K562 (cell line): ENCODE results near the gene P2RX3. TPM values are rescaled to one million over a fixed set of nuclear protein-coding genes. Genes with fewer than 3 reads are reported as not detected.

ENCODE experiments used
- CBFA2T2 ChIP-seq: fragments of 450-650 bp; conservative IDR thresholded peaks from 2 replicates; pipeline ENCODE4 v1.6.1; 2017; ENCODE audit warnings: mild to moderate bottlenecking
- CEBPB ChIP-seq: fragments of 450-650 bp; IDR thresholded peaks from 2 replicates; pipeline ENCODE4 v1.6.1; 2016; ENCODE audit warnings: missing genetic modification characterization, missing compliant biosample characterization
- DPF2 ChIP-seq: fragments of 450-650 bp; IDR thresholded peaks from 2 replicates; pipeline ENCODE4 v1.6.1; 2016
- HMBOX1 ChIP-seq: sonication (generic); IDR thresholded peaks from 2 replicates; pipeline ENCODE4 v1.6.1; 2016
- MTA1 ChIP-seq: fragments of 450-650 bp; IDR thresholded peaks from 2 replicates; pipeline ENCODE4 v1.6.1; 2017; ENCODE audit warnings: borderline replicate concordance
- PRDM10 ChIP-seq: fragments of 450-650 bp; IDR thresholded peaks from 2 replicates; pipeline ENCODE4 v1.6.1; 2018; ENCODE audit not compliant: partially characterized antibody
- SETDB1 ChIP-seq: IDR thresholded peaks from one replicate; pipeline ENCODE4 v1.6.1; 2012; ENCODE audit warnings: low read length, control low read depth, inconsistent platforms
- SRSF3 ChIP-seq: fragments of 200-400 bp; formaldehyde crosslinking; IDR thresholded peaks from 2 replicates; pipeline ENCODE4 v1.6.1; 2016; ENCODE audit warnings: mild to moderate bottlenecking, low read length, moderate library complexity; ENCODE audit not compliant: insufficient read depth
- ZBTB26 ChIP-seq: fragments of 450-650 bp; formaldehyde crosslinking; IDR thresholded peaks from 2 replicates; pipeline ENCODE4 v1.4.0; 2022; ENCODE audit warnings: missing genetic modification characterization
- ZBTB34 ChIP-seq: fragments of 250-450 bp; sonication (Bioruptor Pico); IDR thresholded peaks from 2 replicates; pipeline ENCODE4 v1.8.0; 2021; ENCODE audit warnings: mild to moderate bottlenecking, moderate library complexity
- ZNF324 ChIP-seq: fragments of 250-450 bp; sonication (Bioruptor Pico); IDR thresholded peaks from 2 replicates; pipeline ENCODE4 v1.4.0; 2020; ENCODE audit warnings: mild to moderate bottlenecking
- ZNF764 ChIP-seq: fragments of 250-450 bp; sonication (Bioruptor Pico); IDR thresholded peaks from 2 replicates; pipeline ENCODE4 v1.4.0; 2020; ENCODE audit warnings: low read depth, mild to moderate bottlenecking, moderate library complexity
- polyA plus RNA-seq, 8 experiments: library from polyadenylated mRNA; depleted of rRNA in 4 of 8; stranded (reverse) in 5 of 8; unstranded in 3 of 8; fragments of >200 nt; fragmentation: Nextera tagmentation in 2 of 8; fragmentation: Illumina TruSeq in 1 of 8; extraction: Ambion mirVana in 2 of 8; extraction: Trizol in 1 of 8; gene quantifications; 2 replicates each; pipeline versions ENCODE4 v1.2.1 to v1.2.3, GENCODE V29; 2011 to 2014; ENCODE audit warnings: inconsistent platforms in 1 of 8, missing spikeins in 1 of 8
- total RNA-seq, 7 experiments: library from RNA; depleted of rRNA in 6 of 7; stranded (reverse); fragments of >200 nt in 6 of 7; fragmentation: Illumina TruSeq in 2 of 7; extraction: Trizol in 2 of 7; gene quantifications; 2 replicates each; pipeline versions ENCODE4 v1.2.1 to v1.2.3, GENCODE V29; 2011 to 2021; ENCODE audit warnings: low replicate concordance in 1 of 7
- TF ChIP-seq, protein P1 (sequence below): fragments of 250-450 bp; sonication (Bioruptor Pico); IDR thresholded peaks from 2 replicates; pipeline ENCODE4 v1.5.0; 2021; ENCODE audit warnings: mild to moderate bottlenecking, moderate library complexity
- TF ChIP-seq, protein P2 (sequence below): sonication (generic); formaldehyde crosslinking; IDR thresholded peaks from 2 replicates; pipeline ENCODE4 v1.8.1; 2023; ENCODE audit warnings: mild to moderate bottlenecking, missing genetic modification reagents

The P2RX3 gene
- total and polyA plus RNA-seq, 9 of the 15 experiments (the other 6 are each of a cell fraction or from before 2014, with no cell fraction given): not detected

DNA sequence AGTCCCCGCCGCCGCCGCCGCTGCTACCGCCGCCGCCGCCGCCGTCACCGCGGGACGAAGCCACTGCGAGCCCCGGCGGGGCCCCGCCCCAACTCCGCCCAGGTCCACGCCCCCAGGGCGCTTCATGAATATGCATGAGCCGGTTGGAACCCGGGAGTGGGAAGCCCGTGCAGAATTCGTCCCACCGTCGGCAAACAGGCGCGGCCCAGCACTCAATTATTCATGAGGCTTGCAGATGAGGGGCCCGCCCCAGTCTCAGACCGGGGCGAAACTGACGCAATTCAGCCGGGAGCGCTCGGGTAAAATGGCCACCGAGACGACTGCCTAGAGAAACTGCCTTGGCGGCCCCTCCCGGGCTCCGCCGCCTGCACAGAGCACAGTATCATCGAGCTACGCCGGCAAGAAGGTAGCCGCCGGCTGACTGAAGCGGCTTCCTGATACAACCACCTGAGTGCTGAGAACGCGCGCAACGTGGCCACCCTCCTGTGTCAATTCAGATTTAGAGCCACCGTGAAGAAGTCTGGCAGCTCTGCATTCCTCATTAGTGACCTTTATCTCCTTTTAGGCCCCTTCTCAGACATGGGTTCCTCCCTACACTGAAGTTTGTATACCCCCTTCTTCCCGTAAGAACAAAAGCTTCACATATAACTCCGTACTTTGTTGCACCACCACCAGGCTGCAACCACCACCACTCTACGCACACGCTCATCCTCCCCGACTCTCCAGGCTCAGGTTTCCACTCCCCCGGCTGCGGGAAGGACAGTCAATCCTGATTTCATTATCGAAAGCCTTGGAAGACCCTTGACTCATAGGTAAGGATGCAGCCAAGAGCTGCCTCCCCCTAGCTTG is 13.0 kb upstream of the P2RX3 start, which contains the start of gene TNKS1BP1 (continued):
- TF ChIP-seq, protein P1, sequence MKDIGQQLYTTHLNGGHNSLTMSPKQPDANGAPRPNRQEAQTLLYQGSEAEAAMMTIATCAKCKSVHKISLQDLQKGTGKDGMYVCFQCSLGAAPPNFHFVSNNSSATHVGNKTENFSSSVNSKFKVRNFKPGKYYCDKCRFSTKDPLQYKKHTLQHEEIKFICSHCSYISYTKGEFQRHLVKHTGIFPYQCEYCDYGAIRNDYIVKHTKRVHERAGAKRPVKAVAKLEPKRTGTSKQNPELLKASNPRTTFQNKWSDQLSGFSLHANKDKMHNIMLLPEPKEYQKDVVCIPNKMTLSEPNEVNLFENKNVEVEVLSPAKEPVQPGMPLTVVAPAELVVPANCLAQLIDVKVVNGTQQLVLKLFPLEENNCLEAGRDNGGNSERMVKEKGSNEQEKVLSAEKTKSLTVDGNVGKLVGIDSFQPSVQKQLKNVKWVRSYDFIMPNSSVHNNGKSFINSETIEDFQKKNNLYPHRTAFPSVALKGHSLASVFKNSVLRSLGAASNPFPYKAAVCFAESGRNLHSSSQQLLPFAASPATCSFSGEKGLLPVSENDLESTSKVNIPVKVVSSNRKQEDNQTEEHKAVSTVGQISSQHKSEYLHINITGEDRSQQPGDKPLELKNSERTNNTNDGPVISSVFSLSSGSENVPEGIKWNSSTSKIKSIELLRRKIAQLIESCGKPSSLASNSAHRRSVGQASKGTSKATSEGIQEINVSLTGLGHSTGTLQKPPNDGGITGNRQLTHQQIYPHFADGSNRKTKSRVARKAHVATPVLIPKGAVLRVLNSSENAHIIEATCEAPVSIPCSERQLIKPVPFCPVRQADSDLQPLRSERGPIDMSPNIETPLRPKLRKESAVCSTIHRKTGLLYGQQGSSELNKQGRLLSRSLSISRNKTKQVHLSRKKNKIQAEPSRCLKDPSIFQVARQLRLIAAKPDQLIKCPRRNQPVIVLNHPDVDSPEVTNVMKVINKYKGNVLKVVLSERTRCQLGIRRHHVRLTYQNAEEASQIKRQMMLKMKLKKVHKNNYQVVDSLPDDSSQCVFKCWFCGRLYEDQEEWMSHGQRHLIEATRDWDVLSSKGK (CRISPR knock-in tag): no peak
- TF ChIP-seq PRDM10 (peak; percentile 7), DPF2 (peak; percentile 46), SETDB1 (no peak), ZNF764 (CRISPR knock-in tag) (no peak), ZBTB34 (CRISPR knock-in tag) (no peak), MTA1 (no peak), CEBPB (peak; percentile 95), ZNF324 (CRISPR knock-in tag) (no peak), HMBOX1 (no peak), SRSF3 (no peak), CBFA2T2 (no peak), ZBTB26 (no peak)
- TF ChIP-seq, protein P2, sequence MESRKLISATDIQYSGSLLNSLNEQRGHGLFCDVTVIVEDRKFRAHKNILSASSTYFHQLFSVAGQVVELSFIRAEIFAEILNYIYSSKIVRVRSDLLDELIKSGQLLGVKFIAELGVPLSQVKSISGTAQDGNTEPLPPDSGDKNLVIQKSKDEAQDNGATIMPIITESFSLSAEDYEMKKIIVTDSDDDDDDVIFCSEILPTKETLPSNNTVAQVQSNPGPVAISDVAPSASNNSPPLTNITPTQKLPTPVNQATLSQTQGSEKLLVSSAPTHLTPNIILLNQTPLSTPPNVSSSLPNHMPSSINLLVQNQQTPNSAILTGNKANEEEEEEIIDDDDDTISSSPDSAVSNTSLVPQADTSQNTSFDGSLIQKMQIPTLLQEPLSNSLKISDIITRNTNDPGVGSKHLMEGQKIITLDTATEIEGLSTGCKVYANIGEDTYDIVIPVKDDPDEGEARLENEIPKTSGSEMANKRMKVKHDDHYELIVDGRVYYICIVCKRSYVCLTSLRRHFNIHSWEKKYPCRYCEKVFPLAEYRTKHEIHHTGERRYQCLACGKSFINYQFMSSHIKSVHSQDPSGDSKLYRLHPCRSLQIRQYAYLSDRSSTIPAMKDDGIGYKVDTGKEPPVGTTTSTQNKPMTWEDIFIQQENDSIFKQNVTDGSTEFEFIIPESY (CRISPR knock-in tag): peak; percentile 46; the same call in 1 of the 2 replicates
